GM18861 (cell line): Measurements from ENCODE around the gene TCF3.

ENCODE experiments used
- ATAC-seq: cut with Tn5 transposase; IDR thresholded peaks from one replicate; pipeline ENCODE4 v1.9.1; 2021; ENCODE audit not compliant: unreplicated experiment

The TCF3 gene

GRCh38 chr19:1631557-1632100, 20.8 kb downstream of the TCF3 start:
- ATAC-seq: no peak

- no peak for ATAC-seq
These were observed 21.6 kb downstream of the TCF3 start for GRCh38 chr19:1630811-1631210.

GRCh38 chr19:1630012-1630411, 22.4 kb downstream of the TCF3 start:
- no peak for ATAC-seq

- ATAC-seq: no peak
These were observed 23.1 kb downstream of the TCF3 start for GRCh38 chr19:1629256-1629808.

GRCh38 chr19:1627194-1627593, 25.2 kb downstream of the TCF3 start:
- no peak for ATAC-seq

- ATAC-seq: no peak
These were observed 25.9 kb downstream of the TCF3 start for GRCh38 chr19:1626417-1627010.

GRCh38 chr19:1624458-1624857, 28.0 kb downstream of the TCF3 start:
- no peak for ATAC-seq

GRCh38 chr19:1622541-1622940, 29.9 kb downstream of the TCF3 start:
- no peak for ATAC-seq

- ATAC-seq: no peak
These were observed 30.4 kb downstream of the TCF3 start for GRCh38 chr19:1622007-1622406.

- no peak for ATAC-seq
These were observed 30.8 kb downstream of the TCF3 start for GRCh38 chr19:1621574-1621973.

- ATAC-seq: no peak
These were observed 31.4 kb downstream of the TCF3 start for GRCh38 chr19:1621021-1621420.

- ATAC-seq: no peak
These were observed 31.9 kb downstream of the TCF3 start for GRCh38 chr19:1620502-1620901.

- ATAC-seq: no peak
These were observed 32.7 kb downstream of the TCF3 start for GRCh38 chr19:1619703-1620102.

GRCh38 chr19:1619094-1619439, 33.3 kb downstream of the TCF3 start:
- ATAC-seq: no peak

- no peak for ATAC-seq
These were observed 34.0 kb downstream of the TCF3 start for GRCh38 chr19:1618157-1619093.

GRCh38 chr19:1616875-1617274, 35.5 kb downstream of the TCF3 start:
- no peak for ATAC-seq

- no peak for ATAC-seq
These were observed 36.0 kb downstream of the TCF3 start for GRCh38 chr19:1616396-1616795.

GRCh38 chr19:1615156-1615765, 37.2 kb downstream of the TCF3 start:
- ATAC-seq: no peak

GRCh38 chr19:1613808-1614570, 38.4 kb downstream of the TCF3 start:
- no peak for ATAC-seq

- no peak for ATAC-seq
These were observed 39.3 kb downstream of the TCF3 start for GRCh38 chr19:1613146-1613545.
